WI38 (cell line): Measurements from ENCODE around the gene GRID1.

ENCODE experiments used
- H3K4me3 ChIP-seq: 2 replicates; pipeline ENCODE4 v1.5.1; 2011; ENCODE audit warnings: low read depth, mild to moderate bottlenecking, control low read depth, low read length
- CTCF ChIP-seq: IDR thresholded peaks from 2 replicates; pipeline ENCODE4 v1.5.1; 2012; ENCODE audit warnings: low read depth, mild to moderate bottlenecking, control low read depth, low read length

The GRID1 gene

DNA sequence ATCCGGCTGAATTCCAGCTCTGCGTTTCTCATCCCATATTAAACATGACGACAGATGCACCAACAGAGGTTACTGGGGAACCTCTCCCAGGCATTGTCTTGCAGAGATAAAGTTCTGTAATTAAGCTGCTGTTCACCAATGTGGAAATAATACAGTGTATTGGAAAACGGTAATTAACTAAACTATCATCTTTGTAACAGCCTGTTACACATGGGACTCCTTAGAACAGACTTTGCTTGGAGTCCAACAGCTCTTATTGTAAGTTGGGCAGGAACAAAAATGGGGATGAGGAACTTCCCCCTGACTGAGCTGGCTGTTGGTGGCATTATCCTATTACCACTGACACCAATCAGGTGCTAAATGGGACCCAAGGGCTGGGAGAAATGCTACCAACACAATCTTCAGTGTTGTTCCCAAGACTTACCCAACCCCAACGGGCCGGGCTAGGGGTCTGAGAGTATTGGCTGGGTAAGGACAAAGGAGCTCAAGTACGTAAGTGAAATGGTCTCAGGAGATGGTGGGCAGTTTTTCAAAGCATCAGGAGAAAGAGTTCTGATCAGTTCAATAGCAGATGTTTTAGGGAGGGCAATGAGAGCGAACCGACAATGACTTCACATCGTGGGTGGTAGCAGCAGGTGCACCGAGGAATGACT is 759.4 kb downstream of the GRID1 start:
- no peak for TF ChIP-seq CTCF
- no peak overlapping the region for H3K4me3 ChIP-seq

- no peak for TF ChIP-seq CTCF
- H3K4me3 ChIP-seq = no peak overlapping the region
These were observed 760.2 kb downstream of the GRID1 start for GRCh38 chr10:85606401-85606800.

GRCh38 chr10:85604884-85605283 is 761.7 kb downstream of the GRID1 start:
- TF ChIP-seq CTCF = no peak
- no peak overlapping the region for H3K4me3 ChIP-seq

DNA sequence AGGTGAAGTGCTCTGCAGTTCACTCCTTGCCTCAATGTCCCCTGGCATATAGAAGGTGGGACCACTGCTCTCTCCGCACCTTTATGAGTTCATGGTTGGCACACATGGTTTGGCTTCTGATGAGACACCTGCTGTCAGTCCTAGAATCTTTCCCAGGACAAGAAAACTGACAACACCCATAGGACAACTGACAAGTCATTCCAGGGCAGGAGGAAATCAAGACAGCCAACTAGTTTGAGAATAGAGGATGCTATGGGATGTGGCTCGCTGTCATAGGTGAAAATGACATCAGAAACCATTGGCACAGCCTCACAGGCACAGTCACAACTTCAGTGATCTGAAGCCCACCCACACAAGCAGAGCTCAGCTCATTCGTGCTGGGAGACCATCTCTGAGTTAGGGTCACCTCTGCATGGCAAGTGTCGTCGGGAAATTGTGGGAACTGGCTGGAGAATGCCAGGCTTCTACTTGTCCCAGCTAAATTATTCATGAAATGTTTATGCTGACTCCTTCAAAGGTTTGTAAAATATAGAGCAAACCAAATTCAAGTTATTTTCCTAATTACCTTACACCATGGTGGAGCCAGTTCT is 762.4 kb downstream of the GRID1 start:
- H3K4me3 ChIP-seq = no peak overlapping the region
- TF ChIP-seq CTCF = no peak

DNA sequence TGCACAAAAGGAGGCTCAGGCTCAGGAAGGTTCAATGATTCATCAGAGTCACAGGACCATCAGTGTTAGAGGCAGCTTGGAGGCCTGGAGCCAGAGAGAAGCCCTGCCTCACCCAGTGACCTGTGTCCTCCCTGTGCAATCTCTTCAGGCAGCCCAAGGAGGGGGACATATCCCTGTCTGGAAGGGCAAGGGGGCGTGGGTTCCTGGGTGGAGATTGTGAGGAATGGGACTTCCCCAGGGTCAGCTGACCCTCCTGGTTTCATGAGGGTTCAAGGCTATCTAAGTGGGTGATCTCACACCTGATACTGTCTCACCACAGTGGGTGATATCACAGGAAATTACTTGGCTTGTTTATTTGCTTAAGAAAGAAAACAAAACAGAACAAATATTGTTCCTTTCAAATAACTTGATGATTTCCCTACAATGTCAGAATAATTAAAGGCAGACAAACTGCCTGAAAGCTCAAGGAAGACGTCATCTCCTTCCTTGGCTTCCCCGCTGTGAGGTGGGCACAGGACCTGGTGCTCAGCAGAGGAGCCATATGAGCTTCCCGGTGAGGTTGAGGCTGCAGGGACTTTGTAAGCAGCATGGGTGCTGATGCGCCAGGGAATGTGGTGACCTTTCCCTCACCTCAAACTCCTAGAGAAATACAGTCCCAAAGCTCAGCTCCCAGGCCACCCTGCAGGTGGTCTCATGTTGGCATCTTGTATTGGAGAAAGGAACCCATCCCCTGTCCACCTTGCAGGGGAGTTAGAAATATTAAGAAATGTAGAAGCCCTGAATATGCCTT is 763.2 kb downstream of the GRID1 start:
- H3K4me3 ChIP-seq = no peak overlapping the region
- TF ChIP-seq CTCF = no peak

DNA sequence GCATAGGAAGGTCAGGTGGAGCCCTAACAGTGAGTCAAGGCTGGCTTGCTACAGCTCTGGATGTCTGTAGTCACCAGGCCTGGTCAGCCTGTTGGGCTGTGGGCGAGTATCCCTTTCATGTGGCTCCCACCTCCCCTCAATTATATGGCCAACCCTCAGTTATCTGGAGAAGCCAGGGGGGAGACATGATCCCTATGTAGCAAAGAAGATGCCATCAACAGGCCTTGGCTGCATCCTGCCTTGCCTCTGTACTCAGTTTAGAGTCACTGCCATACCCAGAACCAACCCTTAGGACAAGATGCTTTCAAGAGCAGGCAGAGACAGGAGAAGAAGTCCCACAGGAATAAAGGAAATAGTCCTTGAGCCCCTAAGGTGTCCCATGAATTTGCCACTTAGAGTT is 763.9 kb downstream of the GRID1 start:
- TF ChIP-seq CTCF = no peak
- H3K4me3 ChIP-seq = no peak overlapping the region

DNA sequence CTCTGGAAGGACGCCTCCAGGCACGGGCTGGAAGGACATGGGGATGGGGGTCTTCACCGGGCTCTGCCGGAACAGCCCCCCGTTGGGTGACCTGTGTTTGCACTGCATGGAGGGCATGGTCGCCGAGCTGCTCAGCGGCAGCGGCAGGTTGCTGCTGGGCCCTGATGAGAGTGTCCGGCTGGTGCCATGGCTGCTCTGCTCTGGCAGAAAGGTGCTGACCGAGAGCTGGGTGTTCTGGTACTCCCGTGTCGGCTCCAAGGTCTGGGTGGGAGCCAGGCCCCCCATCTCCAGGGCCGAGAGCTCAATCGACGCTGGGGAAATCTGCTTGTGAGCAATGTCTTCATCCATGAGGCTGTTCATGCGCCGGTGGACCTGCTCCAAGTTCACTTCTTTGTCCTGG is 764.3 kb downstream of the GRID1 start:
- TF ChIP-seq CTCF = no peak
- no peak overlapping the region for H3K4me3 ChIP-seq
